Thyroid gland (tissue), 4 donors: ENCODE data around the gene APOC1. TPM values are rescaled to one million over a fixed set of nuclear protein-coding genes. Genes with fewer than 3 reads are reported as not detected.

Source experiments
- DNase-seq, 2 donors: peaks; one replicate each; pipeline ENCODE4 v3.0.0-alpha.2; 2019
- H3K27ac ChIP-seq, 3 donors: fragments of 200-600 bp; sonication (generic); 1 replicate in 2 of 3; 2 replicates in 1 of 3; pipeline ENCODE4 v1.5.1; 2016 to 2019; ENCODE audit warnings: mild to moderate bottlenecking in 1 of 3, moderate library complexity in 1 of 3
- H3K27me3 ChIP-seq: fragments of 200-600 bp; sonication (generic); one replicate; pipeline ENCODE4 v1.5.1; 2019
- H3K36me3 ChIP-seq, 2 donors: fragments of 200-600 bp; sonication (generic); one replicate each; pipeline ENCODE4 v1.5.1; 2016 to 2019
- H3K4me1 ChIP-seq, 2 donors: fragments of 200-600 bp; sonication (generic); one replicate each; pipeline ENCODE4 v1.5.1; 2017 to 2019
- H3K4me3 ChIP-seq, 3 donors: fragments of 200-600 bp; sonication (generic); replicated peaks in 1 of 3; 1 replicate in 2 of 3; 2 replicates in 1 of 3; pipeline ENCODE4 v1.5.1; 2016; ENCODE audit warnings: mild to moderate bottlenecking in 1 of 3
- H3K9me3 ChIP-seq: fragments of 200-600 bp; sonication (generic); one replicate; pipeline ENCODE4 v1.5.1; 2017
- POLR2A ChIP-seq, 2 donors: fragments of 450-650 bp; IDR thresholded peaks; one replicate each; pipeline ENCODE4 v1.6.1; 2017; ENCODE audit warnings: antibody characterized with exemption in 2 of 2, mild to moderate bottlenecking in 2 of 2, moderate library complexity in 1 of 2
- WGBS, 2 donors: methylation state at CpG; one replicate each; pipeline ENCODE4 v1.1.5; 2017; 5-methylcytosine and 5-hydroxymethylcytosine counted together
- intact Hi-C: fragments of 100-400 bp; cut with DNase I; formaldehyde crosslinking; loops from one replicate; pipeline ENCODE4 v1.15.1; 2023
- total RNA-seq, 4 donors: library from RNA; depleted of rRNA; stranded (reverse); fragments of >200 nt; gene quantifications; one replicate each; pipeline ENCODE4 v1.2.3, GENCODE V29; 2016
- TF ChIP-seq, protein P1 (sequence below), 6 experiments: fragments of 200-600 bp in 3 of 6; fragments of 450-650 bp in 3 of 6; sonication (generic) in 3 of 6; IDR thresholded peaks; one replicate each; pipeline ENCODE4 v1.5.1; 2016 to 2019; ENCODE audit warnings: antibody characterized with exemption in 6 of 6, mild to moderate bottlenecking in 2 of 6, inconsistent platforms in 1 of 6, moderate library complexity in 1 of 6

APOC1 gene
- total RNA-seq, 4 donors from 2014 or later, result 4.1 to 113 (median 45.6) TPM

DNA sequence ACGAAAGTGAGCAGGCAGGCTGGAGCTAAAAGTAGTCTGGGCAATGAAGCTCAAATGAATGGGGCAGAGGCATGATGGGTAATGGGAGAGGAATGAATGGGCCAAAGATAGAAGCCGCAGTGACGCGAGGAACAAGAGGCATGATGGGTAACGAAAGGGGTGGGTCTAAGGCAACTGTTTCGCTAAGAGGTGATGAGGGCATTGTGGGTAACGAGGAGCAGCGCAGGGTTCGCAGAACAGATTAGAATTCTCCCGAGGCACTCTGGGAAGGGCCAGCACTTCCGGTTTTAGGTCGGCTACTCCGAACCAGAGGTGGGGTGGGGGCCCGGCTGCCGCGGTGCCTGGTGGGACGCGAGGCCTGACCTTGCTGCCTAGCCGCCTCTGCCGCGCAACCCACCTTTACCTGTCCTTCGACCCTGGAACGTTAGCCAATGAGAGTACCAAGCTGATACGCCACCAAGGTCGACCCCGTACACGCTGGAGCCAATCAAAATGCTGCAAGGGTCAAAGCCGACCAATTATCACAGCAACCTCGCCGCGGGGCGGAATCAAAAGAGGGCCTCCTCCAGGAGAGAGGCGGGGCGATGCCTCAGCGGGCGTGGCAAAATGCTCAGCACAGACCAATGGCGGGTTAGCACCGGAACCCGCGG is 23.9 kb upstream of the APOC1 start:
- no peaks in the 10 kb centered on the region for H3K9me3 ChIP-seq
- no peaks in the 10 kb centered on the region for H3K27me3 ChIP-seq
- peak in 1 of 2 donors; percentile 44 for TF ChIP-seq POLR2A (IDR thresholded peaks at IDR 0.05)
- TF ChIP-seq, protein P1, sequence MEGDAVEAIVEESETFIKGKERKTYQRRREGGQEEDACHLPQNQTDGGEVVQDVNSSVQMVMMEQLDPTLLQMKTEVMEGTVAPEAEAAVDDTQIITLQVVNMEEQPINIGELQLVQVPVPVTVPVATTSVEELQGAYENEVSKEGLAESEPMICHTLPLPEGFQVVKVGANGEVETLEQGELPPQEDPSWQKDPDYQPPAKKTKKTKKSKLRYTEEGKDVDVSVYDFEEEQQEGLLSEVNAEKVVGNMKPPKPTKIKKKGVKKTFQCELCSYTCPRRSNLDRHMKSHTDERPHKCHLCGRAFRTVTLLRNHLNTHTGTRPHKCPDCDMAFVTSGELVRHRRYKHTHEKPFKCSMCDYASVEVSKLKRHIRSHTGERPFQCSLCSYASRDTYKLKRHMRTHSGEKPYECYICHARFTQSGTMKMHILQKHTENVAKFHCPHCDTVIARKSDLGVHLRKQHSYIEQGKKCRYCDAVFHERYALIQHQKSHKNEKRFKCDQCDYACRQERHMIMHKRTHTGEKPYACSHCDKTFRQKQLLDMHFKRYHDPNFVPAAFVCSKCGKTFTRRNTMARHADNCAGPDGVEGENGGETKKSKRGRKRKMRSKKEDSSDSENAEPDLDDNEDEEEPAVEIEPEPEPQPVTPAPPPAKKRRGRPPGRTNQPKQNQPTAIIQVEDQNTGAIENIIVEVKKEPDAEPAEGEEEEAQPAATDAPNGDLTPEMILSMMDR (IDR thresholded peaks at IDR 0.05), result no peak
- DNase-seq, result peak; percentile 100
- 0% methylated on average over 22 to 38 of the region's 40 CpGs for WGBS, 2 donors
- peaks cover 29 to 39% of the 10 kb centered on the region in 2 donors for H3K36me3 ChIP-seq
- H3K27ac ChIP-seq, result peak overlapping the region; percentile 59 to 91 (median 85)
- intact Hi-C loops, result no loop called here
- H3K4me3 ChIP-seq, result peak overlapping the region in 1 of 3 donors; percentile 20
- peaks cover 13 to 18% of the 10 kb centered on the region in 2 donors for H3K4me1 ChIP-seq

DNA sequence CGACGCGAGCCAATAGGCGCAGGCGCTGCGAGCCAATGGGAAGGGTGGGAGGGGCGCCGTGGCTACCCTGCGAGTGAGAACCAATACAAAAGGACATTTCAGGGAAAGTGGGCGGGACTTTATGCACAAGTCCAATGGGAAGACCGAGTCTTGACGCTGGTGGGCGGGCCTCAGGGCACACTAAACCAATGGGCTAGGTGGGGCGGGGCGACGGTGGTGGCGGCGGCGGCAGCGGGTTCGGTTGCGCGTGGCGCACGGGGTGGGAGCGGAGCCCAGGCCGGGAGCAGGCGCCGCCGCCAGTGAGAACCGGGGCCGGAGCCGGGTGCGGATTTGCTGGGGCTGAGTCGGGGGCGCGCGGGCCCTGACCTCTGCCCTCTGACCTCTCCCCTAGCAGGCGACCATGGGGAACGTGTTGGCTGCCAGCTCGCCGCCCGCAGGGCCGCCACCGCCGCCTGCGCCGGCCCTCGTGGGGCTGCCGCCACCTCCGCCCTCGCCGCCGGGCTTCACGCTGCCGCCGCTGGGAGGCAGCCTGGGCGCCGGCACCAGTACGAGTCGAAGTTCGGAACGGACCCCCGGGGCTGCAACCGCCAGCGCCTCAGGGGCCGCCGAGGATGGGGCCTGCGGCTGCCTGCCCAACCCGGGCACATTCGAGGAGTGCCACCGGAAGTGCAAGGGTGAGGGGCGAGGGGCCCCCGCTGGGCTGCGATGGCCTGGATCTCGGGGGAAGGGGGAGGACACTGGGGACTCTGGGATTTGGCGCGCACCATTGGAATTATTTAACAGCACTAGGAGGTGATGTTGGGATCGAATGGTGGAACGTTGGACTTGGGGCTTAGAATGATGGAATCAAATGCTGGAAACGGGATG is 23.2 kb upstream of the APOC1 start, which contains the start of gene TOMM40:
TSS of gene TOMM40 (plus strand) at position 239 of the 867 bp plus-strand sequence. CDS start at position 401, 162 bp downstream.
- intact Hi-C loops, result no loop called here
- peaks cover 36 to 42% of the 10 kb centered on the region in 2 donors for H3K36me3 ChIP-seq

DNA sequence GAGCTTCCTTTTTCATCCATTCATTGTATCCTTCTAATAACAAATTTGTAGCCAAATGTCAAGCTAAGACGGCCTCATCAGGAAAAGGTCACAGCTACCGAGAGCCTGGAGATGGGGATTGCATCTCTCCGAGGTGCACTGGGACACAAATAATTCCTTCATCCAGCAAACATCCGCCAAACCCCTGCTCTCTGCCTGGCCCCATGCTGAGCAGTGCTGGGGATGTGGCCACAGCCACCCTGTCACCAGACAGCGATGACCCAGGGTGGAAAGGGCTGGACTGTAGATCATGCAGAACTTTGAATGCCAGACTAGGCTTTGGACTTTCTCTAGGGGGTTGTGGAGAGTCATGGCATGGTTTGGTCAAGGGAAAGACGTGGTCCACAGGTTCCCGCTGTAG is 21.5 kb upstream of the APOC1 start:
- intact Hi-C loops, result no loop called here
- H3K9me3 ChIP-seq, result no peaks in the 10 kb centered on the region
- WGBS, 2 donors, result 91 to 93% methylated on average over 6 to 7 of the region's 7 CpGs
- peaks cover 34 to 35% of the 10 kb centered on the region in 2 donors for H3K36me3 ChIP-seq
- DNase-seq, result no peak
- no peak overlapping the region for H3K27ac ChIP-seq
- no peaks in the 10 kb centered on the region for H3K27me3 ChIP-seq
- H3K4me1 ChIP-seq, result peaks cover 13 to 18% of the 10 kb centered on the region in 2 donors
- TF ChIP-seq, protein P1 (IDR thresholded peaks at IDR 0.05), result no peak
- no peak for TF ChIP-seq POLR2A (IDR thresholded peaks at IDR 0.05)
- H3K4me3 ChIP-seq, result no peak overlapping the region

More for the DNA sequence above, 23.2 kb upstream of the APOC1 start, which contains the start of gene TOMM40:
- H3K4me3 ChIP-seq, result peak within 1 kb of the TSS; percentile 50 to 79 (median 75)
- TF ChIP-seq POLR2A (IDR thresholded peaks at IDR 0.05), result peak in 1 of 2 donors; percentile 30
- TF ChIP-seq, protein P1 (IDR thresholded peaks at IDR 0.05), result peak in 1 of 6 experiments; percentile 8
- peak within 1 kb of the TSS; percentile 59 to 91 (median 85) for H3K27ac ChIP-seq
- no peaks in the 10 kb centered on the region for H3K9me3 ChIP-seq
- DNase-seq, result no peak
- WGBS, 2 donors, result 1 to 2% methylated on average over 10 to 57 of the region's 81 CpGs
- no peaks in the 10 kb centered on the region for H3K27me3 ChIP-seq
- H3K4me1 ChIP-seq, result peaks cover 13 to 18% of the 10 kb centered on the region in 2 donors

DNA sequence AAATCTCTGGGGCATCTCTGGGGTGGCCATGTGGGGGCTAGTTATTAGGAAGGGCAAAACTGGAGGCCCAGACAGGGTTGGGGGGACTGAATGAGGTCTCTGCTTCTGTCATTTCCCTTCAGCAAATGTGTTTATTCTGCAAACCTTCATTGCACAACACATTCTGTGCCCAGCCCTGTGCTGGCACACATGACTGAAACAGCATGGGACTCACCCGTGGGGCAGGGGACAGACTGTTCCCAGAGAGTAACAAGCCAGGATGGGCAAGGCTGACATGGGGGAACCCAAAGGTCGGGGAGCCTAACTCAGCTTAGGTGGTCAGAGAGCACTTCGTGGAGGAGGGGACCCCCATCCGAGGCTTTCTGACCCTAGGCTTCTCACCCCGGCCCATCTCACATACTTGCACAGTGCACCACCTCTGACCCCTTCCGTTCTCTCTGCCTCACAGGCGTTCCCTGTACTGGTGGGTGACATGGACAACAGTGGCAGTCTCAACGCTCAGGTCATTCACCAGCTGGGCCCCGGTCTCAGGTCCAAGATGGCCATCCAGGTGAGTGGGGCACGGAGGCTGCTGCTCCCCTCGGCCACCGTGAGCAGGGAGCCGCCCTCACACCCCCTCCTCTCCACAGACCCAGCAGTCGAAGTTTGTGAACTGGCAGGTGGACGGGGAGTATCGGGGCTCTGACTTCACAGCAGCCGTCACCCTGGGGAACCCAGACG is 20.9 kb upstream of the APOC1 start:
- Histone ChIP-seq H3K27me3 (no peaks in the 10 kb centered on the region), H3K36me3 (peaks cover 31 to 34% of the 10 kb centered on the region in 2 donors), H3K27ac (no peak overlapping the region), H3K9me3 (no peaks in the 10 kb centered on the region), H3K4me3 (no peak overlapping the region), H3K4me1 (peaks cover 13 to 18% of the 10 kb centered on the region in 2 donors)
- intact Hi-C loops, result no loop called here
- no peak for TF ChIP-seq POLR2A (IDR thresholded peaks at IDR 0.05)
- TF ChIP-seq, protein P1 (IDR thresholded peaks at IDR 0.05), result no peak
- DNase-seq, result no peak
- 91 to 93% methylated on average over 12 to 18 of the region's 18 CpGs for WGBS, 2 donors
